ENCODE data around the gene TNFRSF18.

Gene TNFRSF18

DNA sequence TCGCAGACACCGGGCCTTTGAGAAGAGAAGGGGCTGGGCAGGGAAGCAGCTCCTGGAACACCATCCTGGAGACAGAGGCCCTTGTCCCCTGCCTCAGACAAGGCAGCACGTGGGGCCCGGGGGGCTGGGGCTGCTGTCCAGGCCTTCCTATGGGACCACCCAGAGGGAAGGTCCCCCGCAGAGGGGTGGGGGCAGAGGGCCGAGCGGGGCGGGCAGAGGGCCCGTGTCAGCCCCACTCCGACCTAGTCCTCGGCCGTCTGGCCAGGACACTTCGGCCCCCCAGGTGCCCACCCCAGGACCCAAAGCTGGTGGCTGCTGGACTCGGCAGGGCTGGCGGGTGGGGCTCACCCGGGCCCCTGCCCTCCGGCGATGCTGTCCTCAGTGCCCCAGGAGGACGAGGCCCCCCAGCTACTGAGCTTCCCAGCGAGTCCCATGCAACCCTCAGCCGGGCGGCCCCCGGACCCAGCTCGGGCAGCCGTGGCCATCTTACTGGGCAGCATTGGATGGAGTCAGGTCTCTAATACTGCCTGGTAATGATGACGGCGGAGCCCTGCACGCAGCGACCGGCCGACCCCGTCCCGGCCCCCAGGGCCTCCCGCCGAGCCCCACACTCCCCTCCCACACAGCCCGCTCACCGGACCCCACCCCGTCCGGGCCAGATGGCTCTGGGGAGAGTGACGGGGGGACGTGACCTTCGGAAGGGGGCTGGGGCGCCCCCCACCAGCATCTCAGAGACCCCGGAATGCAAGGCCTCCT is 39.6 kb downstream of the TNFRSF18 start:
- no peak overlapping the region for H3K4me3 ChIP-seq (ENCODE audit: low read depth, low read length)
- TF ChIP-seq, protein P1, sequence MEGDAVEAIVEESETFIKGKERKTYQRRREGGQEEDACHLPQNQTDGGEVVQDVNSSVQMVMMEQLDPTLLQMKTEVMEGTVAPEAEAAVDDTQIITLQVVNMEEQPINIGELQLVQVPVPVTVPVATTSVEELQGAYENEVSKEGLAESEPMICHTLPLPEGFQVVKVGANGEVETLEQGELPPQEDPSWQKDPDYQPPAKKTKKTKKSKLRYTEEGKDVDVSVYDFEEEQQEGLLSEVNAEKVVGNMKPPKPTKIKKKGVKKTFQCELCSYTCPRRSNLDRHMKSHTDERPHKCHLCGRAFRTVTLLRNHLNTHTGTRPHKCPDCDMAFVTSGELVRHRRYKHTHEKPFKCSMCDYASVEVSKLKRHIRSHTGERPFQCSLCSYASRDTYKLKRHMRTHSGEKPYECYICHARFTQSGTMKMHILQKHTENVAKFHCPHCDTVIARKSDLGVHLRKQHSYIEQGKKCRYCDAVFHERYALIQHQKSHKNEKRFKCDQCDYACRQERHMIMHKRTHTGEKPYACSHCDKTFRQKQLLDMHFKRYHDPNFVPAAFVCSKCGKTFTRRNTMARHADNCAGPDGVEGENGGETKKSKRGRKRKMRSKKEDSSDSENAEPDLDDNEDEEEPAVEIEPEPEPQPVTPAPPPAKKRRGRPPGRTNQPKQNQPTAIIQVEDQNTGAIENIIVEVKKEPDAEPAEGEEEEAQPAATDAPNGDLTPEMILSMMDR (IDR thresholded peaks at IDR 0.05; ENCODE audit: insufficient read depth, low read depth, low read length, missing control alignments) = no peak

DNA sequence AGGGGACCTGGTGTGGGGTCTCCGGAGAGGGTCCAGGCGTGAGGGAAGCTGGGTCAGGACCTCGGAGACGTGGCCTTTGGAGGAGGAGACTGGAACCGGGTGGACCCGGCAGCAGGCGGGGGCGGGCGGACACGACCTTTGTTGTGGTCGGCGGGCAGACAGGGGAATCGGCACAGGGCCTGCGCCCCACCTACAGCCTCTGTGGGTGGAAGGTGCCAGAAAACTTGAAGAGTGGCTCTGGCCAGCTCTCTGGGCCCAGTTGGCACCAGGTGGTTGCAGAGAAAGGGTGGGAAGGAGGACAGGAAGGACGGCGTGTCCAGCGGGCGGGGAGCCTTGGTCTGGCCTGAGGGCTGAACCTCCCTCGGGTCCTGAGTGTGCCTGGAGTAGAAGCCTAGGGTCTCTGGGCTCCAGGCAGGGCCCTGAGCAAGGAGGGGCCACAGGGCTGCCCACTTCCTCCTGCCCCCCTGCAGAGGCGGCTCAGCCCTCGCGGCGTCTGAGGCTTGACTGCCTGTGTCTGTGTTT is 40.4 kb downstream of the TNFRSF18 start:
- no peak for DNase-seq (ENCODE audit: low read depth)
- H3K4me3 ChIP-seq (ENCODE audit: low read depth, low read length) = no peak overlapping the region
- TF ChIP-seq, protein P1 (IDR thresholded peaks at IDR 0.05; ENCODE audit: insufficient read depth, low read depth, low read length, missing control alignments) = no peak

More for the DNA sequence above, 39.6 kb downstream of the TNFRSF18 start:
- DNase-seq (ENCODE audit: low read depth) = no peak

DNA sequence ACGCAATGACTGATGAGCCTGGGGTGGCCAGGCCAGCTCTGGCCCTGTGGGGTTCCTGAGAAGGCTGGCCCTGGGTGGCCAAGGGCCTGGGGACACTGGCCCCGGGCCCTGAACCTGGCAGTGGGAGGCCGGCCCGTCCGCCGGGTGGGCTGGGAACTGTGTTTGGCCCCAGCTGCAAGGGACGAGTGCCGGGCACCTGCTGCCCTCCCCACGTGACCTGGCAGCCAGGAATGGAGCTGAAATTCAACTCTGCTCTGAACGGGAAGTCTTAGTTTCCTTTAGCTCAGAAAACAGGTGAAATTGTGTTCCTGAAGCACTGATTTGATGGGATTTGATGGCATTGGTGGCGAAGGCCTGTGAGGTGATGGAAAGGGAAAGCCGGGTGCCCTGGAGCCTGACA is 40.9 kb downstream of the TNFRSF18 start:
- TF ChIP-seq, protein P1 (IDR thresholded peaks at IDR 0.05; ENCODE audit: insufficient read depth, low read depth, low read length, missing control alignments) = no peak
- no peak for DNase-seq (ENCODE audit: low read depth)
- no peak overlapping the region for H3K4me3 ChIP-seq (ENCODE audit: low read depth, low read length)

DNA sequence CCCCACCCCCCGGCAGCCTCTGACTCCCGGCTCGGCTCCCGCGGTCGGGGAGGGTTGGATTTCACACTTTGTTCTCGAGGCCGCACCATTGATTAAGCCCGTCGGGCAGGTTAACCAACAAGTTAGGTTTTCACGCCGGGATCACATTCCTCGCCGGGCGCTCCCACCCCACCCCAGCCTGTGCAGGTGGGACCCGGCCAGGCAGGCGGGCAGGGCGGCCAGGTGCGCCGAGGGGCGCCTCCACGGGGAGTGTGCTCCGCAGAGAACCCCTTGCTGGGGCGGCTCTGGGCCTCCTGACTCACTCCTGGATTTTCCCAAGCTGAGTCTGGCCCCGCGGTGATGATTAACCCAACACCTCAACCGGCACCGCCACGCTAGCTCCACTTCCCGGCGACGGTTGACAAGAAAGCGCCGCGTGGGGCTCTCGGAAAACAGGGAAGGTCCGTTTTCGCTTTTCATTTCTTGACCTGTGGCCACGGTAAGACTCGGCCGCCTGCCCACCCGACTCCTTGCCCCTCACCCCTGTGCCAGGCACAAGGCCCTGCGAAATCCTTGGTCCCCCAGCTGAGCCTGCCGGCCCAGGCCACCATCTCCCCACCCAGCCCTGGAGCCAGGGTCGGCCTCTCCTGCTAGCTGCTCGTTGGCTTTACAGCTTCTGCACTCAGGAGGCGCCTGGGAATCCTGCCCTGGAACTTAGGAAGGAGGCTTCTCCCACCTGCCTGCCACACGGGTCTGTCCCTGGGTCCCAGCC is 41.5 kb downstream of the TNFRSF18 start:
- DNase-seq (ENCODE audit: low read depth) = no peak
- TF ChIP-seq, protein P1 (IDR thresholded peaks at IDR 0.05; ENCODE audit: insufficient read depth, low read depth, low read length, missing control alignments) = no peak
- no peak overlapping the region for H3K4me3 ChIP-seq (ENCODE audit: low read depth, low read length)

DNA sequence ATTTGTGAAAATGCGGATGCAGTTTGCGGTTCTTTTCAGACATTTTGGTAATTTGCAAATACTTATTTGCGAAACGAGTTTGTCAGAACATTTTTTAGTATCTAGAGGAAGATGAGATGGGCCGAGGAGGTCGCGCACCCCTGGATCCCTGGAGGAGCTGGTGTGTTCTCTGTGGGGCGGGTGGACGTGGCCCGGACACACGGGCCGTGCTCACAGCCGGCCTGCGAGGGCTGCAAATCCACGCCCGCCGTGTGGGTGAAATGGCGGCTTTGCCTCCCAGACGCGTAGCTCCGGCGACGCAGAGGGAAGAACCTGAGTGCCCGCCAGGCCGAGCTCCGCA is 42.1 kb downstream of the TNFRSF18 start:
- TF ChIP-seq, protein P1 (IDR thresholded peaks at IDR 0.05; ENCODE audit: insufficient read depth, low read depth, low read length, missing control alignments) = no peak
- no peak for DNase-seq (ENCODE audit: low read depth)
- H3K4me3 ChIP-seq (ENCODE audit: low read depth, low read length) = no peak overlapping the region

DNA sequence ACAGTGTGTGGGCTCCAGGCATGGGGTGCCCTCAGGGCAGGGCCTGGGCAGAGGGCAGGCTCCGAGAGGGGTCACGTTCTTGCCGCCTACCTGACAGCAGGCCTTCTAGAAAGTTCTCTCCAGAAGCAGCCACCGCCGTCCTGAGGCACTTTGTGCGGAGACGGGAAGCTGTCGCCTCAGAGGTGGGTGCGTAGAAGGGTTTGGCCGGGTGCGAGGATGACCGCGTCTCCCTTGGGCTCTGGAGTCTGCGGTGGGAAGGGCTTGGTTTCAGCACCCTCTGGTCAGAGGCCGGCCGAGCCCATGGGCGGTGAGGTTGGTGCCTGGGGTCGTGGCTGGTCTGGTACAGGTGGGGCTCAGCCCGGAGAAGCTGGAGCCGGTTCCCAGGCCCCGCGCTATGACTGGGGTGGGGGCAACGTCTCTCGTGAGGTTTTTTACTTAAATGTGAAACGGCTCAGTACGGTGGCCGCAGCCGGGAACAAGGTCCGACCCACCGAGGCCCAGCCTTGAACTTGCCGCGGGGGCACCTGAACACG is 42.8 kb downstream of the TNFRSF18 start:
- no peak overlapping the region for H3K4me3 ChIP-seq (ENCODE audit: low read depth, low read length)
- no peak for DNase-seq (ENCODE audit: low read depth)
- TF ChIP-seq, protein P1 (IDR thresholded peaks at IDR 0.05; ENCODE audit: insufficient read depth, low read depth, low read length, missing control alignments) = no peak

All from GM12865 (cell line).